ENCODE data around the gene DUS1L. TPM values are rescaled to one million over a fixed set of nuclear protein-coding genes. Genes with fewer than 3 reads are reported as not detected.

DUS1L gene
- total and polyA plus RNA-seq, 2 donors (not counting 1 experiment from before 2014, with no cell fraction given) = 109 to 241 TPM

DNA sequence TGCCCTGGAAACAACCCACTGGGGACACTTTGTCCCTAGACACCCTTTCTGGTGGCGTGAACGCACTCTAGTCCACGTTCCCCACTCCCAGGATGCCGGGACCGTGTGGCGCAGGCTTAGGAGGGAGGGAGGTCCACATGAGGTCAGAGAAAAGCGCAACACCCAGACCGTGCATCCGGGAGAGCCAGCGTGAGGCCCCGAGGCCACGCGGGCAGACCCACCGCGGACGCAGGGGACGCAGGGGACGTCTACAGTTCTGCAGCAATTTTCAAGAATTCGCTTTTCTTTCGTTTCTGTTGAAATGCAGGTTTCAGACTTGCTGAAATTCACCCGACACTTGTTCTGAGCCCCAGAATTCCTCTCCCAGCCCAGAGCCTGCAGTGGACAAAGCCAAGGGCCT, 18.7 kb downstream of the DUS1L start:
- Histone ChIP-seq H3K27me3 (replicated peaks in 1 of 4; ENCODE audit: control extremely low read depth in 1 of 4, control insufficient read depth in 3 of 4, insufficient read depth in 4 of 4, low read length in 3 of 4) (no peaks in the 10 kb centered on the region), H3K4me3 (ENCODE audit: control extremely low read depth in 1 of 5, extremely low read depth in 1 of 5, insufficient read depth in 1 of 5, low read depth in 2 of 5, low read length in 4 of 5) (no peak overlapping the region), H3K79me2 (ENCODE audit: control insufficient read depth, insufficient read depth, low read length) (peaks cover 9% of the 10 kb centered on the region), H3K9me3 (ENCODE audit: control extremely low read depth in 1 of 3, control insufficient read depth in 2 of 3, insufficient read depth in 1 of 3, low read length in 2 of 3) (no peaks in the 10 kb centered on the region), H3K4me1 (ENCODE audit: control insufficient read depth in 2 of 2, insufficient read depth in 2 of 2, low read length in 2 of 2) (peaks cover 9 to 14% of the 10 kb centered on the region in 2 donors), H2AFZ (ENCODE audit: insufficient read depth, low read depth, low read length, poor library complexity, severe bottlenecking) (no peak overlapping the region), H3K9ac (ENCODE audit: low read length) (no peak overlapping the region), H3K36me3 (replicated peaks in 1 of 2; ENCODE audit: control extremely low read depth in 1 of 2, control insufficient read depth in 1 of 2, extremely low read depth in 1 of 2, insufficient read depth in 2 of 2, low read length in 1 of 2) (peaks cover 0 to 2% of the 10 kb centered on the region in 2 experiments), H4K20me1 (ENCODE audit: control insufficient read depth, insufficient read depth, low read length, poor library complexity, severe bottlenecking) (no peaks in the 10 kb centered on the region), H3K4me2 (replicated peaks; ENCODE audit: low read depth, low read length, poor library complexity, severe bottlenecking) (no peak overlapping the region), H3K27ac (ENCODE audit: low read length in 2 of 2) (no peak overlapping the region)
- WGBS (ENCODE audit: insufficient coverage) = 97% methylated on average over 21 of the region's 21 CpGs
- no peak overlapping the region for H3K4me3 Mint-ChIP-seq
- peaks cover 10% of the 10 kb centered on the region for H3K4me1 Mint-ChIP-seq
- ChIA-PET POLR2A (no interaction called here), CTCF (no interaction called here)
- H3K9me3 Mint-ChIP-seq (ENCODE audit: insufficient read depth) = no peaks in the 10 kb centered on the region
- ATAC-seq (ENCODE audit: low read depth) (no peak), DNase-seq (no peak)
- H3K27ac Mint-ChIP-seq = no peak overlapping the region
- TF ChIP-seq, protein P1, sequence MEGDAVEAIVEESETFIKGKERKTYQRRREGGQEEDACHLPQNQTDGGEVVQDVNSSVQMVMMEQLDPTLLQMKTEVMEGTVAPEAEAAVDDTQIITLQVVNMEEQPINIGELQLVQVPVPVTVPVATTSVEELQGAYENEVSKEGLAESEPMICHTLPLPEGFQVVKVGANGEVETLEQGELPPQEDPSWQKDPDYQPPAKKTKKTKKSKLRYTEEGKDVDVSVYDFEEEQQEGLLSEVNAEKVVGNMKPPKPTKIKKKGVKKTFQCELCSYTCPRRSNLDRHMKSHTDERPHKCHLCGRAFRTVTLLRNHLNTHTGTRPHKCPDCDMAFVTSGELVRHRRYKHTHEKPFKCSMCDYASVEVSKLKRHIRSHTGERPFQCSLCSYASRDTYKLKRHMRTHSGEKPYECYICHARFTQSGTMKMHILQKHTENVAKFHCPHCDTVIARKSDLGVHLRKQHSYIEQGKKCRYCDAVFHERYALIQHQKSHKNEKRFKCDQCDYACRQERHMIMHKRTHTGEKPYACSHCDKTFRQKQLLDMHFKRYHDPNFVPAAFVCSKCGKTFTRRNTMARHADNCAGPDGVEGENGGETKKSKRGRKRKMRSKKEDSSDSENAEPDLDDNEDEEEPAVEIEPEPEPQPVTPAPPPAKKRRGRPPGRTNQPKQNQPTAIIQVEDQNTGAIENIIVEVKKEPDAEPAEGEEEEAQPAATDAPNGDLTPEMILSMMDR (IDR thresholded peaks at IDR 0.05) = no peak
- no peak for TF ChIP-seq EZH2 (IDR thresholded peaks at IDR 0.05; ENCODE audit: borderline replicate concordance, insufficient read depth, low read depth, low read length, poor library complexity, severe bottlenecking)
- H3K27me3 Mint-ChIP-seq = no peaks in the 10 kb centered on the region
- intact Hi-C loops (cut with micrococcal nuclease) = no loop called here

DNA sequence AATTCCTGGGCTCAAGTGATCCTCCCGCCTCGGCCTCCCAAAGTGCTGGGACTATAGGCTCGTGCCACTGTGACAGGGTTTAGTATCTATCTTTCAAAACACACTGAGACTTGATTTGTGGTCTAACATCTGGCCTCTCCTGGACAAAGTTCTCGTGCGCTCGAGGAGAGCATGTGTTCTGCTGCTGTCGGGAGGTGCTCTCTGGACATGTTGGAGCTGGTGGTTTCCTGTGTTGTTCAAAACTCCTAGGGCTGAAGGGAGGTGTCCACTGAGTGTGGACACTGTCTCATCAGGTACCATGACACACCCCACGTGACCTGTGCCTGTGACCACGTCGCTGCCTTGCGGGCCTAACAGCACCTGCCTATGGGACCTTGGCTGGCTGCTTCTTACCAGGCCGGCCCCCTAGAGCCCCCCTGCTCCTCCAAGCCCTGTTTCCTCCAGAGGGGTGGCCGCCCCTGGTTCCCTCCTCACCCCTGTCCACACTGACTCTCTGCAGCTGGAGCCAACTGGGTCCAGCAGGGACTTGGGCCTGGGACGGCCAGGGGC, 19.6 kb downstream of the DUS1L start:
- H3K79me2 ChIP-seq (ENCODE audit: control insufficient read depth, insufficient read depth, low read length) = peaks cover 7% of the 10 kb centered on the region
- Mint-ChIP-seq H3K27me3 (no peaks in the 10 kb centered on the region), H3K4me1 (peaks cover 10% of the 10 kb centered on the region), H3K4me3 (no peak overlapping the region), H3K27ac (no peak overlapping the region), H3K9me3 (ENCODE audit: insufficient read depth) (no peaks in the 10 kb centered on the region)
- H3K36me3 ChIP-seq (replicated peaks in 1 of 2; ENCODE audit: control extremely low read depth in 1 of 2, control insufficient read depth in 1 of 2, extremely low read depth in 1 of 2, insufficient read depth in 2 of 2, low read length in 1 of 2) = peaks cover 0 to 2% of the 10 kb centered on the region in 2 experiments
- no peak overlapping the region for H2AFZ ChIP-seq (ENCODE audit: insufficient read depth, low read depth, low read length, poor library complexity, severe bottlenecking)
- intact Hi-C loops (cut with micrococcal nuclease) = no loop called here
- H3K4me2 ChIP-seq (replicated peaks; ENCODE audit: low read depth, low read length, poor library complexity, severe bottlenecking) = no peak overlapping the region
- H3K4me3 ChIP-seq (ENCODE audit: control extremely low read depth in 1 of 5, extremely low read depth in 1 of 5, insufficient read depth in 1 of 5, low read depth in 2 of 5, low read length in 4 of 5) = no peak overlapping the region
- POLR2A ChIA-PET = no interaction called here
- H3K27me3 ChIP-seq (replicated peaks in 1 of 4; ENCODE audit: control extremely low read depth in 1 of 4, control insufficient read depth in 3 of 4, insufficient read depth in 4 of 4, low read length in 3 of 4) = no peaks in the 10 kb centered on the region
- peaks cover 8 to 13% of the 10 kb centered on the region in 2 donors for H3K4me1 ChIP-seq (ENCODE audit: control insufficient read depth in 2 of 2, insufficient read depth in 2 of 2, low read length in 2 of 2)
- no peak overlapping the region for H3K9ac ChIP-seq (ENCODE audit: low read length)
- H3K9me3 ChIP-seq (ENCODE audit: control extremely low read depth in 1 of 3, control insufficient read depth in 2 of 3, insufficient read depth in 1 of 3, low read length in 2 of 3) = no peaks in the 10 kb centered on the region
- no peak overlapping the region for H3K27ac ChIP-seq (ENCODE audit: low read length in 2 of 2)
- CTCF ChIA-PET = no interaction called here
- ATAC-seq (ENCODE audit: low read depth) (no peak), DNase-seq (no peak)
- no peaks in the 10 kb centered on the region for H4K20me1 ChIP-seq (ENCODE audit: control insufficient read depth, insufficient read depth, low read length, poor library complexity, severe bottlenecking)
- 94% methylated on average over 10 of the region's 14 CpGs for WGBS (ENCODE audit: insufficient coverage)
- no peak for TF ChIP-seq EZH2 (IDR thresholded peaks at IDR 0.05; ENCODE audit: borderline replicate concordance, insufficient read depth, low read depth, low read length, poor library complexity, severe bottlenecking)
